LHCN-M2 (cell line): ENCODE data around the gene RRP8. TPM values are rescaled to one million over a fixed set of nuclear protein-coding genes. Genes with fewer than 3 reads are reported as not detected.

Experiments used
- total RNA-seq: library from RNA; depleted of rRNA; stranded (reverse); fragments of >200 nt; gene quantifications from 2 replicates; pipeline ENCODE4 v1.2.3, GENCODE V29; 2014; rRNA removed

RRP8 gene
- total RNA-seq, 1 experiment from 2014 or later: 19.5 TPM

Other genes starting within 250 kb of the RRP8 start
- 71.8 and 75.2 TPM in 2 replicates for gene SMPD1, start 213.1 kb downstream of the RRP8 start, total RNA-seq
- gene APBB1, start 184.5 kb downstream of the RRP8 start, total RNA-seq: 18.3 and 19.0 TPM in 2 replicates
- 0.13 TPM in 1 of 2 replicates, not detected in the other for gene HPX, start 162.6 kb downstream of the RRP8 start, total RNA-seq
- 23.7 and 29.4 TPM in 2 replicates for gene TRIM3, start 129.7 kb downstream of the RRP8 start, total RNA-seq
- gene ARFIP2, start 122.3 kb downstream of the RRP8 start, total RNA-seq: 66.0 and 66.3 TPM in 2 replicates
- 25.4 and 28.8 TPM in 2 replicates for gene TIMM10B, start 122.1 kb downstream of the RRP8 start, total RNA-seq
- gene DNHD1, start 106.3 kb downstream of the RRP8 start, total RNA-seq: 1.7 and 2.2 TPM in 2 replicates
- 210 and 214 TPM in 2 replicates for gene ILK, start 158 bp upstream of the RRP8 start, total RNA-seq
- gene TAF10, start 8.6 kb upstream of the RRP8 start, total RNA-seq: 99.9 and 120 TPM in 2 replicates
- gene TPP1, start 15.8 kb upstream of the RRP8 start, total RNA-seq: 22.1 and 36.1 TPM in 2 replicates
- 2.4 and 2.6 TPM in 2 replicates for gene DCHS1, start 52.2 kb upstream of the RRP8 start, total RNA-seq
- 98.6 and 427 TPM in 2 replicates for gene MRPL17, start 79.7 kb upstream of the RRP8 start, total RNA-seq
- 0.19 TPM in 1 of 2 replicates, not detected in the other for gene OR2AG2, start 168.4 kb upstream of the RRP8 start, total RNA-seq
- not detected in 2 replicates for gene OR2AG1, start 179.4 kb upstream of the RRP8 start, total RNA-seq
- gene OR6A2, start 196.1 kb upstream of the RRP8 start, total RNA-seq: not detected in 2 replicates
- not detected in 2 replicates for gene OR10A5, start 242.1 kb upstream of the RRP8 start, total RNA-seq